Keratinocyte (primary cell): ENCODE measurements around the gene RHBDD1.

Experiments
- EZH2 ChIP-seq: IDR thresholded peaks from one replicate; pipeline ENCODE4 v1.6.1; 2012; ENCODE audit warnings: inconsistent platforms, mild to moderate bottlenecking, low read length, moderate library complexity
- TF ChIP-seq, protein P1 (sequence below), 3 experiments: IDR thresholded peaks in 1 of 3; conservative IDR thresholded peaks in 1 of 3; optimal IDR thresholded peaks in 1 of 3; 2 replicates in 2 of 3; 3 replicates in 1 of 3; pipeline versions ENCODE3 to v1.5.1; 2011; ENCODE audit warnings: low read length in 3 of 3, mild to moderate bottlenecking in 3 of 3, moderate library complexity in 2 of 3, control low read depth in 1 of 3, inconsistent platforms in 1 of 3; ENCODE audit not compliant: insufficient read depth in 2 of 3; ENCODE audit errors: extremely low read depth in 1 of 3

DNA sequence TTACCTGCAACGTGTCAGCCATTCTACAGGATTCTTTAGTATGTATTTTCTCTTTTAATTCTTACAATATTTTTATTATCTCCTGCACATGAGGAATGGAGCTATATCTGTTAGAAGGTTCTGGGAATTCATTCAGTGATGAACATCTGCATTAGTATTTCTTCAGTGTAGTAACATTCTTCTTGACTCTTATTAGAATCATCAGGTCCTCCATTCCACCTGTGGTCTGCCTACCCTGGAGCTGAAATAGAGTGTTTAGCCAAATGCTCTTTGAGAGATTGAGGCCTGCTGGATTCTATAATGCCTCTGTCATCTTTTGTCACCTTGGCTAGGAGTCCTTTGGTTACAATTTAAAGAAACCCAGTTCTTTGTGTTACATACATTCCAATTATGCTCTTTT lies 54.4 kb downstream of the RHBDD1 start:
- TF ChIP-seq, protein P1, sequence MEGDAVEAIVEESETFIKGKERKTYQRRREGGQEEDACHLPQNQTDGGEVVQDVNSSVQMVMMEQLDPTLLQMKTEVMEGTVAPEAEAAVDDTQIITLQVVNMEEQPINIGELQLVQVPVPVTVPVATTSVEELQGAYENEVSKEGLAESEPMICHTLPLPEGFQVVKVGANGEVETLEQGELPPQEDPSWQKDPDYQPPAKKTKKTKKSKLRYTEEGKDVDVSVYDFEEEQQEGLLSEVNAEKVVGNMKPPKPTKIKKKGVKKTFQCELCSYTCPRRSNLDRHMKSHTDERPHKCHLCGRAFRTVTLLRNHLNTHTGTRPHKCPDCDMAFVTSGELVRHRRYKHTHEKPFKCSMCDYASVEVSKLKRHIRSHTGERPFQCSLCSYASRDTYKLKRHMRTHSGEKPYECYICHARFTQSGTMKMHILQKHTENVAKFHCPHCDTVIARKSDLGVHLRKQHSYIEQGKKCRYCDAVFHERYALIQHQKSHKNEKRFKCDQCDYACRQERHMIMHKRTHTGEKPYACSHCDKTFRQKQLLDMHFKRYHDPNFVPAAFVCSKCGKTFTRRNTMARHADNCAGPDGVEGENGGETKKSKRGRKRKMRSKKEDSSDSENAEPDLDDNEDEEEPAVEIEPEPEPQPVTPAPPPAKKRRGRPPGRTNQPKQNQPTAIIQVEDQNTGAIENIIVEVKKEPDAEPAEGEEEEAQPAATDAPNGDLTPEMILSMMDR (optimal IDR thresholded peaks at IDR 0.05 in 1 of 3, IDR thresholded peaks at IDR 0.05 in 1 of 3, conservative IDR thresholded peaks at IDR 0.05 in 1 of 3; ENCODE audit: extremely low read depth in 1 of 3, insufficient read depth in 2 of 3, low read length in 3 of 3) = no peak
- TF ChIP-seq EZH2 = no peak
